ENCODE measurements around the gene BAG2. TPM values are rescaled to one million over a fixed set of nuclear protein-coding genes. Genes with fewer than 3 reads are reported as not detected.

The BAG2 gene
- polyA plus RNA-seq, 2 of the 4 experiments (the other 2 are of a cell fraction), result 9.5 to 13.9 TPM

- POLR2A ChIA-PET, result no interaction called here
- no peak for DNase-seq (ENCODE audit: low read depth in 1 of 2, low spot score in 1 of 2)
- Histone ChIP-seq H3K9me3 (no peaks in the 10 kb centered on the region), H3K4me2 (no peak overlapping the region), H3K27ac (no peak overlapping the region), H3K4me3 (no peak overlapping the region), H3K4me1 (no peaks in the 10 kb centered on the region)
- no peak for FAIRE-seq
- no peak for TF ChIP-seq ATOH8 (CRISPR knock-in tag; IDR thresholded peaks at IDR 0.05; ENCODE audit: low read depth)
- TF ChIP-seq ELK1 (IDR thresholded peaks at IDR 0.05; ENCODE audit: low read depth, low read length), result no peak
- TF ChIP-seq EHF (CRISPR knock-in tag; IDR thresholded peaks at IDR 0.05), result no peak
- TF ChIP-seq POLR2A (IDR thresholded peaks at IDR 0.05; ENCODE audit: low read length), result no peak
- no peak for TF ChIP-seq CHD2 (IDR thresholded peaks at IDR 0.05; ENCODE audit: low read length, partially characterized antibody)
- TF ChIP-seq RCOR1 (IDR thresholded peaks at IDR 0.05; ENCODE audit: low read depth, low read length), result no peak
- TF ChIP-seq NPAS2 (CRISPR knock-in tag; IDR thresholded peaks at IDR 0.05; ENCODE audit: borderline replicate concordance), result no peak
- WGBS (ENCODE audit: missing lambda C conversion rate), result 66% methylated on average over 1 of the region's 1 CpG
- no peak for ATAC-seq
- CTCF ChIA-PET, result interaction anchor here (1.0 kb wide), 1 partner anchor 52 kb away, joined by 3 read pairs; no protein-coding TSS in a partner anchor
These were observed 52.8 kb downstream of the BAG2 start for GRCh38 chr6:57224769-57225515.

- 78% methylated on average over 2 of the region's 2 CpGs for WGBS (ENCODE audit: missing lambda C conversion rate)
- Histone ChIP-seq H3K9me3 (no peaks in the 10 kb centered on the region), H3K4me2 (no peak overlapping the region), H3K27ac (no peak overlapping the region), H3K4me1 (no peaks in the 10 kb centered on the region), H3K4me3 (no peak overlapping the region)
- ChIA-PET POLR2A (no interaction called here), CTCF (no interaction called here)
- DNase-seq (ENCODE audit: low read depth in 1 of 2, low spot score in 1 of 2) (no peak), FAIRE-seq (no peak), ATAC-seq (no peak)
- TF ChIP-seq KDM1A (IDR thresholded peaks at IDR 0.05; ENCODE audit: low read depth) (no peak), ZC3H11A (IDR thresholded peaks at IDR 0.05) (no peak), JUN (IDR thresholded peaks at IDR 0.05) (no peak), SMC3 (IDR thresholded peaks at IDR 0.05) (no peak), FOSL2 (IDR thresholded peaks at IDR 0.05) (no peak), FOSL2 (CRISPR knock-in tag; IDR thresholded peaks at IDR 0.05) (no peak)
These were observed 54.1 kb downstream of the BAG2 start for GRCh38 chr6:57226221-57226620.

Other genes starting within 250 kb of the BAG2 start
- gene BEND6, start 217.2 kb upstream of the BAG2 start, polyA plus RNA-seq (2011; rRNA removed), result 2.8 and 2.9 TPM in 2 replicates
- 1.7 to 2.4 TPM (median 2.1 TPM) in 3 replicates for gene BEND6, start 217.2 kb upstream of the BAG2 start, polyA plus RNA-seq (2017; fragmentation: RNase III; extraction: RNeasy Plus Mini Kit Qiagen cat#74134 plus additional on column Dnase treatment)
- gene KIAA1586, start 125.6 kb upstream of the BAG2 start, polyA plus RNA-seq (2011; rRNA removed), result 4.6 and 6.3 TPM in 2 replicates
- 4.4 to 5.0 TPM (median 4.7 TPM) in 3 replicates for gene KIAA1586, start 125.6 kb upstream of the BAG2 start, polyA plus RNA-seq (2017; fragmentation: RNase III; extraction: RNeasy Plus Mini Kit Qiagen cat#74134 plus additional on column Dnase treatment)
- gene ZNF451, start 82.1 kb upstream of the BAG2 start, polyA plus RNA-seq (2011; rRNA removed), result 18.6 and 23.0 TPM in 2 replicates
- 7.6 to 8.9 TPM (median 8.7 TPM) in 3 replicates for gene ZNF451, start 82.1 kb upstream of the BAG2 start, polyA plus RNA-seq (2017; fragmentation: RNase III; extraction: RNeasy Plus Mini Kit Qiagen cat#74134 plus additional on column Dnase treatment)
- 16.3 and 21.5 TPM in 2 replicates for gene RAB23, start 50.0 kb downstream of the BAG2 start, polyA plus RNA-seq (2011; rRNA removed)
- 8.6 to 8.8 TPM (median 8.6 TPM) in 3 replicates for gene RAB23, start 50.0 kb downstream of the BAG2 start, polyA plus RNA-seq (2017; fragmentation: RNase III; extraction: RNeasy Plus Mini Kit Qiagen cat#74134 plus additional on column Dnase treatment)
- gene PRIM2, start 145.3 kb downstream of the BAG2 start, polyA plus RNA-seq (2011; rRNA removed), result 16.5 and 20.1 TPM in 2 replicates
- 15.0 to 16.2 TPM (median 15.2 TPM) in 3 replicates for gene PRIM2, start 145.3 kb downstream of the BAG2 start, polyA plus RNA-seq (2017; fragmentation: RNase III; extraction: RNeasy Plus Mini Kit Qiagen cat#74134 plus additional on column Dnase treatment)